Left ventricle myocardium inferior (tissue), 1 donor: ENCODE results near the gene EPB42. TPM values are rescaled to one million over a fixed set of nuclear protein-coding genes. Genes with fewer than 3 reads are reported as not detected.

Experiments
- DNase-seq: peaks from one replicate; pipeline ENCODE4 v3.0.0-alpha.2; 2020
- H3K27ac ChIP-seq: fragments of 200-600 bp; replicated peaks from 2 replicates; pipeline ENCODE4 v1.8.0; 2021
- H3K27me3 ChIP-seq: fragments of 200-600 bp; 2 replicates; pipeline ENCODE4 v1.8.0; 2021; ENCODE audit warnings: low read depth
- H3K36me3 ChIP-seq: fragments of 200-600 bp; 2 replicates; pipeline ENCODE4 v1.8.0; 2021
- H3K4me1 ChIP-seq: fragments of 200-600 bp; 2 replicates; pipeline ENCODE4 v1.8.0; 2021
- H3K4me3 ChIP-seq: fragments of 200-600 bp; 2 replicates; pipeline ENCODE4 v1.8.0; 2021; ENCODE audit warnings: mild to moderate bottlenecking, moderate library complexity
- H3K9me3 ChIP-seq: fragments of 200-600 bp; replicated peaks from 2 replicates; pipeline ENCODE4 v1.8.0; 2021
- CTCF ChIP-seq: fragments of 200-600 bp; IDR thresholded peaks from 2 replicates; pipeline ENCODE4 v1.8.0; 2021; ENCODE audit warnings: antibody characterized with exemption, mild to moderate bottlenecking, borderline replicate concordance
- intact Hi-C: fragments of 100-400 bp; cut with micrococcal nuclease; formaldehyde crosslinking; loops from one replicate; pipeline ENCODE4 v1.11.0; 2022
- total RNA-seq: library from RNA; stranded (reverse); fragmentation: NEBNext Ultra II Directional; extraction: Animal tissue kit (Norgen Biotek cat#: 25700); gene quantifications from one replicate; pipeline ENCODE4 v1.2.1, GENCODE V29; 2021
- donor health status: DM: no; HTN: yes; CAD: no; lungs with severe emphysema.

The EPB42 gene
- total RNA-seq, 1 donor from 2014 or later = not detected

GRCh38 chr15:43249236-43249635, 28.4 kb upstream of the EPB42 start:
- Histone ChIP-seq H3K36me3 (no peaks in the 10 kb centered on the region), H3K4me3 (no peak overlapping the region), H3K4me1 (no peaks in the 10 kb centered on the region), H3K27me3 (no peaks in the 10 kb centered on the region), H3K27ac (no peak overlapping the region), H3K9me3 (no peaks in the 10 kb centered on the region)
- no peak for TF ChIP-seq CTCF
- DNase-seq = no peak
- intact Hi-C loops = no loop called here

GRCh38 chr15:43246261-43246774, 25.5 kb upstream of the EPB42 start:
- Histone ChIP-seq H3K4me3 (no peak overlapping the region), H3K27me3 (peaks cover 5% of the 10 kb centered on the region), H3K36me3 (no peaks in the 10 kb centered on the region), H3K27ac (no peak overlapping the region), H3K9me3 (no peaks in the 10 kb centered on the region), H3K4me1 (no peaks in the 10 kb centered on the region)
- DNase-seq = no peak
- TF ChIP-seq CTCF = no peak
- intact Hi-C loops = no loop called here

GRCh38 chr15:43244092-43244491, 23.3 kb upstream of the EPB42 start:
- H3K27ac ChIP-seq = no peak overlapping the region
- DNase-seq = no peak
- H3K36me3 ChIP-seq = no peaks in the 10 kb centered on the region
- H3K4me1 ChIP-seq = no peaks in the 10 kb centered on the region
- intact Hi-C loops = no loop called here
- TF ChIP-seq CTCF = no peak
- no peak overlapping the region for H3K4me3 ChIP-seq
- H3K9me3 ChIP-seq = no peaks in the 10 kb centered on the region
- H3K27me3 ChIP-seq = peaks cover 12% of the 10 kb centered on the region

- no peak for TF ChIP-seq CTCF
- DNase-seq = no peak
- intact Hi-C loops = no loop called here
- Histone ChIP-seq H3K36me3 (no peaks in the 10 kb centered on the region), H3K4me1 (no peaks in the 10 kb centered on the region), H3K9me3 (no peaks in the 10 kb centered on the region), H3K27ac (no peak overlapping the region), H3K4me3 (no peak overlapping the region), H3K27me3 (peaks cover 21% of the 10 kb centered on the region)
These were observed 22.3 kb upstream of the EPB42 start for GRCh38 chr15:43243020-43243645.

GRCh38 chr15:43242616-43243015, 21.8 kb upstream of the EPB42 start:
- Histone ChIP-seq H3K27ac (no peak overlapping the region), H3K4me1 (no peaks in the 10 kb centered on the region), H3K27me3 (peaks cover 25% of the 10 kb centered on the region), H3K9me3 (no peaks in the 10 kb centered on the region), H3K36me3 (no peaks in the 10 kb centered on the region), H3K4me3 (no peak overlapping the region)
- intact Hi-C loops = no loop called here
- DNase-seq = no peak
- TF ChIP-seq CTCF = no peak
